ENCODE data around the gene ARMC9. TPM values are rescaled to one million over a fixed set of nuclear protein-coding genes. Genes with fewer than 3 reads are reported as not detected.
A peak's percentile ranks its signal among the peaks of the same experiment; 100 is the strongest.

ARMC9 gene
- total and polyA plus RNA-seq, 2 donors from 2014 or later: 7.3 to 18.2 TPM

DNA sequence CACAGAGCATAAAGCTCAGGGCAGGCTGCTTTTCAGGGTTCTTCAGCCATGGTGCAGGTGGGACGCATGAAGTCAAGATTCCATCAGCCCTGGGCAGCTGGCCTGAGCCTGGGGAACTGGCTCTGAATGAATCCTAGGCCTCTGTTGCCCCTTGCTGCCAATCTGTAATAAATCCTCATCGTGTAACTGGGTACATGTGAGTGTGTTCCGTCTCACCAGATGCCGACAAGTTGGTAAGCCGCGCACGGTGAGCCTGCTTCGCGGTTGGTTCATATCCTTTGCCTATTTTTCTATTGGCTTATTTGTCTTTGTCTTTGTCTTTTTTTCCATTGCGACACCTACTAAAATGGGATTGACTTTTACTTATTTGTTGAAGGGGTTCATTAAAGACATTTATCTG, 224.7 kb downstream of the ARMC9 start:
- H3K4me1 ChIP-seq (ENCODE audit: control insufficient read depth in 2 of 3, insufficient read depth in 2 of 3, low read depth in 1 of 3, low read length in 3 of 3): no peaks in the 10 kb centered on the region
- H3K27ac ChIP-seq (ENCODE audit: low read depth in 2 of 2, low read length in 2 of 2): no peak overlapping the region
- FAIRE-seq (no peak), DNase-seq (peak in 1 of 5 donors; percentile 61)
- intact Hi-C loops (cut with DNase I): no loop called here
- H3K27me3 ChIP-seq (ENCODE audit: control insufficient read depth, insufficient read depth, low read length): no peaks in the 10 kb centered on the region
- H3K9ac ChIP-seq (ENCODE audit: low read length in 3 of 3): no peak overlapping the region
- H3K4me3 ChIP-seq (ENCODE audit: low read length in 3 of 3): no peak overlapping the region
- no peaks in the 10 kb centered on the region for H3K9me3 ChIP-seq (ENCODE audit: control insufficient read depth in 2 of 3, insufficient read depth in 1 of 3, low read length in 3 of 3)
- TF ChIP-seq CTCF (IDR thresholded peaks at IDR 0.05; ENCODE audit: borderline replicate concordance, extremely low read depth, insufficient read depth): no peak
- no peaks in the 10 kb centered on the region for H3K36me3 ChIP-seq (ENCODE audit: control insufficient read depth in 2 of 3, insufficient read depth in 3 of 3, low read length in 3 of 3)

Small RNA genes lying within 50 kb of the gene (microRNA-seq; reads per million reads assigned to microRNA genes)
- not detected for gene MIR4777

Other genes starting within 250 kb of the ARMC9 start
- gene SPATA3, start 202.5 kb upstream of the ARMC9 start, total RNA-seq: not detected
- gene SPATA3, start 202.5 kb upstream of the ARMC9 start, polyA plus RNA-seq (ENCODE audit: insufficient read depth, low read depth, low replicate concordance): not detected
- 0.88 TPM for gene C2orf72, start 161.1 kb upstream of the ARMC9 start, total RNA-seq
- 2.6 TPM for gene C2orf72, start 161.1 kb upstream of the ARMC9 start, polyA plus RNA-seq (ENCODE audit: insufficient read depth, low read depth, low replicate concordance)
- 75.6 TPM for gene PSMD1, start 141.8 kb upstream of the ARMC9 start, total RNA-seq
- gene PSMD1, start 141.8 kb upstream of the ARMC9 start, polyA plus RNA-seq (ENCODE audit: insufficient read depth, low read depth, low replicate concordance): 95.4 TPM
- 3.0 TPM for gene HTR2B, start 73.6 kb upstream of the ARMC9 start, total RNA-seq
- gene HTR2B, start 73.6 kb upstream of the ARMC9 start, polyA plus RNA-seq (ENCODE audit: insufficient read depth, low read depth, low replicate concordance): 2.0 TPM
- 9.3 TPM for gene B3GNT7, start 197.1 kb downstream of the ARMC9 start, total RNA-seq
- gene B3GNT7, start 197.1 kb downstream of the ARMC9 start, polyA plus RNA-seq (ENCODE audit: insufficient read depth, low read depth, low replicate concordance): 2.4 TPM